Neural crest cell (in vitro differentiated cells): ENCODE results near the gene SLC17A2. TPM values are rescaled to one million over a fixed set of nuclear protein-coding genes. Genes with fewer than 3 reads are reported as not detected.

ENCODE experiments used
- DNase-seq: peaks from one replicate; pipeline ENCODE4 v3.0.0; 2021; ENCODE audit warnings: low read depth, mixed read lengths, low spot score
- H3K27ac Mint-ChIP-seq: one replicate; pipeline ENCODE4 v1.8.0; 2021; ENCODE audit warnings: mild to moderate bottlenecking, mixed read lengths; ENCODE audit not compliant: unreplicated experiment
- H3K27me3 Mint-ChIP-seq: 2 replicates; pipeline ENCODE4 v1.8.0; 2021; ENCODE audit warnings: low read depth, mild to moderate bottlenecking, mixed read lengths
- H3K36me3 Mint-ChIP-seq: 2 replicates; pipeline ENCODE4 v1.8.0; 2021; ENCODE audit warnings: low read depth, mild to moderate bottlenecking, mixed read lengths
- H3K4me1 Mint-ChIP-seq: 2 replicates; pipeline ENCODE4 v1.8.0; 2021; ENCODE audit warnings: mixed read lengths
- H3K4me3 Mint-ChIP-seq: one replicate; pipeline ENCODE4 v1.8.0; 2021; ENCODE audit warnings: mild to moderate bottlenecking, mixed read lengths
- H3K9me3 Mint-ChIP-seq: 2 replicates; pipeline ENCODE4 v1.8.0; 2021; ENCODE audit warnings: mixed read lengths
- CTCF ChIP-seq: fragments of 200-600 bp; sonication (generic); conservative IDR thresholded peaks from 2 replicates; pipeline ENCODE4 v1.5.0; 2021; ENCODE audit warnings: antibody characterized with exemption, mild to moderate bottlenecking
- long read RNA-seq: library from polyadenylated mRNA; unstranded; transcript quantifications from one replicate; pipeline ENCODE4 v2.0.0, GENCODE V29; 2020
- total RNA-seq: library from RNA; stranded (reverse); gene quantifications from 2 replicates; pipeline ENCODE4 v1.2.1, GENCODE V29; 2021

Gene SLC17A2
- total RNA-seq = not detected in 2 replicates
- long read RNA-seq = 0 reads

GRCh38 chr6:25930532-25931410 is at the start of gene SLC17A2:
Gene SLC17A2 (minus strand): TSS chr6:25930691. CDS start chr6:25925796, 4,895 bp downstream.
- H3K4me3 Mint-ChIP-seq = no peak within 1 kb of the TSS
- peaks cover 3% of the 10 kb centered on the region for H3K9me3 Mint-ChIP-seq
- DNase-seq = no peak
- TF ChIP-seq CTCF = no peak
- H3K4me1 Mint-ChIP-seq = no peaks in the 10 kb centered on the region
- H3K27me3 Mint-ChIP-seq = no peaks in the 10 kb centered on the region
- H3K27ac Mint-ChIP-seq = no peak within 1 kb of the TSS
- no peaks in the 10 kb centered on the region for H3K36me3 Mint-ChIP-seq

GRCh38 chr6:25975923-25976560 is 45.6 kb upstream of the SLC17A2 start:
- no peak for TF ChIP-seq CTCF
- no peak overlapping the region for H3K27ac Mint-ChIP-seq
- no peaks in the 10 kb centered on the region for H3K36me3 Mint-ChIP-seq
- H3K27me3 Mint-ChIP-seq = no peaks in the 10 kb centered on the region
- no peak for DNase-seq
- H3K9me3 Mint-ChIP-seq = no peaks in the 10 kb centered on the region
- peaks cover 6% of the 10 kb centered on the region for H3K4me1 Mint-ChIP-seq
- H3K4me3 Mint-ChIP-seq = no peak overlapping the region

- H3K4me1 Mint-ChIP-seq = peaks cover 9% of the 10 kb centered on the region
- no peaks in the 10 kb centered on the region for H3K27me3 Mint-ChIP-seq
- no peaks in the 10 kb centered on the region for H3K36me3 Mint-ChIP-seq
- no peaks in the 10 kb centered on the region for H3K9me3 Mint-ChIP-seq
- TF ChIP-seq CTCF = no peak
- no peak overlapping the region for H3K27ac Mint-ChIP-seq
- no peak overlapping the region for H3K4me3 Mint-ChIP-seq
- no peak for DNase-seq
These were observed 43.5 kb upstream of the SLC17A2 start for GRCh38 chr6:25973923-25974555.

- H3K27ac Mint-ChIP-seq = no peak overlapping the region
- no peak overlapping the region for H3K4me3 Mint-ChIP-seq
- no peaks in the 10 kb centered on the region for H3K9me3 Mint-ChIP-seq
- no peaks in the 10 kb centered on the region for H3K36me3 Mint-ChIP-seq
- no peaks in the 10 kb centered on the region for H3K27me3 Mint-ChIP-seq
- peaks cover 9% of the 10 kb centered on the region for H3K4me1 Mint-ChIP-seq
- TF ChIP-seq CTCF = no peak
- DNase-seq = no peak
These were observed 42.4 kb upstream of the SLC17A2 start for GRCh38 chr6:25972902-25973301.

- TF ChIP-seq CTCF = no peak
- DNase-seq = no peak
- Mint-ChIP-seq H3K4me1 (peaks cover 9% of the 10 kb centered on the region), H3K27me3 (no peaks in the 10 kb centered on the region), H3K4me3 (no peak overlapping the region), H3K27ac (no peak overlapping the region), H3K36me3 (no peaks in the 10 kb centered on the region), H3K9me3 (no peaks in the 10 kb centered on the region)
These were observed 41.6 kb upstream of the SLC17A2 start for GRCh38 chr6:25972128-25972527.
